Activated CD4-positive, alpha-beta memory T cell treated with anti-CD3 and anti-CD28 coated beads for 36 hours (primary cell): ENCODE measurements around the gene GMNN. TPM values are rescaled to one million over a fixed set of nuclear protein-coding genes. Genes with fewer than 3 reads are reported as not detected.

Source experiments
- CTCF ChIA-PET: fragments of 350-600 bp; sonication (Branson Sonifier 250); formaldehyde crosslinking; loops from one replicate; lab custom pipeline; 2021; ENCODE audit warnings: antibody characterized with exemption, inconsistent platforms; lab: Charles Lee
- POLR2A ChIA-PET: fragments of 350-600 bp; sonication (Branson Sonifier 250); formaldehyde crosslinking; loops from one replicate; lab custom pipeline; 2021; ENCODE audit warnings: antibody characterized with exemption; lab: Charles Lee
- DNase-seq: peaks from one replicate; pipeline ENCODE4 v3.0.0-alpha.2; 2020
- H3K27ac Mint-ChIP-seq: one replicate; pipeline ENCODE4 v1.8.0; 2021; ENCODE audit warnings: mixed read lengths
- H3K27me3 Mint-ChIP-seq: one replicate; pipeline ENCODE4 v1.8.0; 2021; ENCODE audit warnings: mixed read lengths
- H3K36me3 Mint-ChIP-seq: one replicate; pipeline ENCODE4 v1.8.0; 2021; ENCODE audit warnings: mixed read lengths
- H3K4me1 Mint-ChIP-seq: one replicate; pipeline ENCODE4 v1.8.0; 2021; ENCODE audit warnings: low read depth, mixed read lengths
- H3K4me3 Mint-ChIP-seq: one replicate; pipeline ENCODE4 v1.8.0; 2021; ENCODE audit warnings: mild to moderate bottlenecking, mixed read lengths
- H3K9me3 Mint-ChIP-seq: one replicate; pipeline ENCODE4 v1.8.0; 2021; ENCODE audit warnings: mixed read lengths
- intact Hi-C: fragments of 100-400 bp; cut with micrococcal nuclease; formaldehyde crosslinking; loops from one replicate; pipeline ENCODE4 v1.15.1; 2023
- total RNA-seq, 2 experiments: library from RNA; stranded (reverse); gene quantifications; one replicate each; pipeline ENCODE4 v1.2.3, GENCODE V29; 2021

GMNN gene
- total RNA-seq, 2 experiments from 2014 or later = 76.5 to 77.4 TPM

GRCh38 chr6:24780206-24780605 is 5.5 kb downstream of the GMNN start:
- Mint-ChIP-seq H3K36me3 (peaks cover 63% of the 10 kb centered on the region), H3K4me3 (no peak overlapping the region), H3K9me3 (no peaks in the 10 kb centered on the region), H3K27ac (no peak overlapping the region), H3K27me3 (no peaks in the 10 kb centered on the region), H3K4me1 (peaks cover 29% of the 10 kb centered on the region)
- ChIA-PET POLR2A (no interaction called here), CTCF (no interaction called here)
- intact Hi-C loops = no loop called here
- DNase-seq = no peak

DNA sequence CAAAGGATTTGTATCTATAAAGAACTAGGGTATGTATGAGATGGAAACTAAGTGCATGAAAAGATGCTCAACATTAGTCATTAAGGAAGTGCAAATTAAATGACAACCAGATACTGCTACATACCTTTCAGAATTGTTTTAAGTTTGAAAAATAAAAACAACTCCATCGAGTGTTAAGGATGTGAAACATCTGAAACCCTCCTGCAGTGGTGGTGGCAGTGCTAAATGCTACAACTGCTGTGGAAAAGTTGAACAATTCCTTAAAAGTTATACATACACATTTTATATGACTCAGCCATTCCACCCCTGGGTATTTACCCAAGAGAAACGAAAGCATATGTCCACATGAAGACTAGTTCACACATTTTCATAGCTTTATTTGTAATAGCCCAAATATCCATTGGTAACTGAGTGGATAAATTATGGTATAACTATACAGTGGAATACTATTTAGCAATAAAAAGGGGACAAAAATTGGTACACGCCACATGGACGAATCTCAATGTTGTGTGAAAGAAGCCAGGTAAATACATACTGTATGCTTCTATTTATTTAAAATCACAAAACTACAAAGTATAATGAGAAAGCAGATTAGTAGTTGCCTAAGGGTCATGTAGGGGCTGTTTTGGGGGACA is 13.4 kb downstream of the GMNN start:
- CTCF ChIA-PET = interaction anchor here (1.1 to 2.9 kb wide), 3 partner anchors 41 to 283 kb away, joined by 3 to 8 read pairs (median 3); no protein-coding TSS in a partner anchor
- intact Hi-C loops = no loop called here
- no peak overlapping the region for H3K4me3 Mint-ChIP-seq
- POLR2A ChIA-PET = interaction anchor here (1.4 to 1.5 kb wide), 2 partner anchors 13 to 66 kb away, joined by 3 read pairs; no protein-coding TSS in a partner anchor
- no peak overlapping the region for H3K27ac Mint-ChIP-seq
- H3K27me3 Mint-ChIP-seq = no peaks in the 10 kb centered on the region
- H3K4me1 Mint-ChIP-seq = peaks cover 19% of the 10 kb centered on the region
- peak; percentile 31 for DNase-seq
- no peaks in the 10 kb centered on the region for H3K9me3 Mint-ChIP-seq
- peaks cover 40% of the 10 kb centered on the region for H3K36me3 Mint-ChIP-seq

DNA sequence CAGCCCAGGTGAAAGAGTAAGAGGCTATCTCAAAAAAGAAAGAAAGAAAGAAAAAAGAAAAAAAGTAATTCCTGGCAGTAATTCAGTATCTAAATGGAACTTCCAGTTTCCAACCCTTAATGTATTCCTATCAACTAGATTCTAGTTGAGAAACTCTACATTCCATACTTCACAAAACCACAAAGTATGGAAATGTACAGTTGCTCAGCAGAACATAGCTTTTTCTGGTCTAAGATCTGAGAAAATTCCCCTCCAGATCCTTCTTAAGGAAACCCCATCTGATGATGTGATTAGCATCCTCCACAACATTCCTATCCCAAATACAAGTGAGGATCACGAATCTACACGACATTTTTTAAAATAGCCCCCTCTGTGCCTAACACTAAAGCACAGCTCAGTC is 20.4 kb downstream of the GMNN start:
- intact Hi-C loops = no loop called here
- Mint-ChIP-seq H3K36me3 (no peaks in the 10 kb centered on the region), H3K4me3 (no peak overlapping the region), H3K4me1 (peaks cover 18% of the 10 kb centered on the region), H3K27ac (no peak overlapping the region), H3K9me3 (no peaks in the 10 kb centered on the region), H3K27me3 (no peaks in the 10 kb centered on the region)
- ChIA-PET CTCF (interaction anchor here (0.7 kb wide), 1 partner anchor 239 kb away, joined by 3 read pairs; no protein-coding TSS in a partner anchor), POLR2A (no interaction called here)
- DNase-seq = no peak

DNA sequence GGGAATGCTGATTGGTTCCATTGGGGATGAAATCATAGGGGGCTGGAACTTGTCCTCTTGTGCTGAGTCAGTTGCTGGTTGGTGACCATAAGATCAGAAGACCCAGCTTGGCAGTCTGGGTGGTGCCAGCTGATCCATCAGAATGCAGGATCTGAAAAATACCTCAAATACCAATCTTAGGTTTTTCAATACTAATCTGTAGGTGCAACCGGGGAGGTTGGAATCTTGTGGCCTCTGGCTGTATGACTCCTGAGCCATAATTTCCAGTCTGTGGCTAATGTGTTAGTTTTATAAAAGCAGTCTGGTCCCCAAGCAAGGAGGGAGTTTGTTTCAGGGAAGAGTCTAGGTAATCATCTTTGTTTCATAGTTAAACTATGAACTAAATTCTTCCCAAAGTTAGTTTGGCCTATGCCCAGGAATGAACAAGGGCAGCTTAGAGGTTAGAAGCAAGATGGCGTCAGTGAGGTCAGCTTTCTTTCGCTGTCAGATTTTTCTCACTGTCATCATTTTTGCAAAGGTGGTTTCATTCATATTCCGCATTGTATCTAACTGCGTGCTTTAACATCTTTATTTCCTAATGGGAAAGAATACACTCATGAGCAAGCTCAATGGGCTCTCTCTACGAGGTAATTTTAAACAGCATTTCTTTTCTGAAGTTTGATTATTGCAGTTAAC is 22.0 kb downstream of the GMNN start:
- ChIA-PET CTCF (interaction anchor here (0.7 to 1.7 kb wide), 3 partner anchors 218 to 274 kb away, joined by 4 to 6 read pairs (median 4); no protein-coding TSS in a partner anchor), POLR2A (interaction anchor here (0.6 kb wide), 1 partner anchor 10 kb away, joined by 3 read pairs; no protein-coding TSS in a partner anchor)
- DNase-seq = peak; percentile 20
- H3K4me1 Mint-ChIP-seq = peaks cover 18% of the 10 kb centered on the region
- no peak overlapping the region for H3K4me3 Mint-ChIP-seq
- H3K9me3 Mint-ChIP-seq = no peaks in the 10 kb centered on the region
- H3K36me3 Mint-ChIP-seq = peaks cover 2% of the 10 kb centered on the region
- no peak overlapping the region for H3K27ac Mint-ChIP-seq
- intact Hi-C loops = no loop called here
- H3K27me3 Mint-ChIP-seq = no peaks in the 10 kb centered on the region

DNA sequence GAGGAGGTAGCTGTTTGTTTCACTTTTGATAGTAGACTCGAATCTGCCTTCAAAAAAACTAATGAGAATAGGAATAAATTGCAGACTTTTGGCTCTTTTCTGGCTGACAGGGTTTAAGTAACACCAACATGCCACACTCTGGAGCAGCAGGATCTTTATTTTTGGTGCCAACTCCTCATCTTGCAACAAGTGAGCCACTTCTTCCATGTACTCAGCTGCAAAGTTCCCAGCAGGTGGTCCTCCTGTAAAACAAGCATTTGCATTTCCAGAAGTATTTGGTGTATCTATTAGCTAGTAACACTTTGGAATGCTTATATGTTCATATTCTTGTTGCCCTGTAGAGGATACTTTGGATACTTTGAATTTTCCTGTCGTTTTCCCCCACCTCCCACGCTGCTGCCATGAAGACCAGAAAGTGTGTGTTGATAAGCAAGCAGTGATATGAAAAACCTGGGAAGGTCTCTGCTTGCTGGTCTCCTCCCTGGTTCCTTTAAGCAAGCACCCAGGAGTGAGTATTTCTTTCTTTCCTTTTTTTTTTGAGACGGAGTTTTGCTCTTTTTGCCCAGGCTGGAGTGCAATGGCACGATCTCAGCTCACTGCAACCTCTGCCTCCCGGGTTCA is 23.0 kb downstream of the GMNN start:
- H3K27ac Mint-ChIP-seq = no peak overlapping the region
- no peak for DNase-seq
- ChIA-PET CTCF (interaction anchor here (0.8 to 1.7 kb wide), 3 partner anchors 220 to 426 kb away, joined by 3 to 6 read pairs (median 4); no protein-coding TSS in a partner anchor), POLR2A (interaction anchor here (0.6 kb wide), 2 partner anchors 11 to 79 kb away, joined by 3 read pairs; partner anchors contain the start of gene C6orf62)
- peaks cover 2% of the 10 kb centered on the region for H3K36me3 Mint-ChIP-seq
- H3K4me1 Mint-ChIP-seq = peaks cover 18% of the 10 kb centered on the region
- intact Hi-C loops = no loop called here
- no peaks in the 10 kb centered on the region for H3K9me3 Mint-ChIP-seq
- H3K4me3 Mint-ChIP-seq = no peak overlapping the region
- no peaks in the 10 kb centered on the region for H3K27me3 Mint-ChIP-seq

- POLR2A ChIA-PET = interaction anchor here (1.3 kb wide), 1 partner anchor 12 kb away, joined by 5 read pairs; no protein-coding TSS in a partner anchor
- no peak within 1 kb of the TSS for H3K4me3 Mint-ChIP-seq
- CTCF ChIA-PET = interaction anchor here (0.8 kb wide), 1 partner anchor 425 kb away, joined by 3 read pairs; no protein-coding TSS in a partner anchor
Observed at GRCh38 chr6:24798740-24799540, 24.2 kb downstream of the GMNN start, which contains the start of gene ARMH2. Gene ARMH2, minus strand, starts transcription at chr6:24798917. Its CDS starts 60 bp downstream, at chr6:24798857.

DNA sequence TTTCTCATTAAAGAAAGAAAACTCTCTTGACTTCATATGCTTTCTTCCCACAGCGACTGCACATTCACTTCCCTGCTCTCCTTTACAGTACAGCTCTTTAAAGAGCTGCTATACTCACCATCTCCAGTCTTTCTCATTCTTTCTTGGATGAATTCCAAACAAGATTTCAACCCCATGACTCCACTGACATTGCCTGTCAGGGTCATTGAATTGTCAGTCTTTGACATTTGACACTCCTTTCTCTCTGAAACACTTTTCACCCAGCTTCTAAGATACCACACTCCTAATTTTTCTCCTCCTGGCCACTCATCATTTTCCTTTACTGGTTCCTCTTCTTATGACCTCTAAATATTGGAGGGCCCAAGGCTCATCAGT is 24.8 kb downstream of the GMNN start:
- ChIA-PET POLR2A (interaction anchor here (1.3 kb wide), 1 partner anchor 13 kb away, joined by 5 read pairs; no protein-coding TSS in a partner anchor), CTCF (no interaction called here)
- Mint-ChIP-seq H3K4me3 (no peak overlapping the region), H3K27me3 (no peaks in the 10 kb centered on the region), H3K27ac (no peak overlapping the region), H3K36me3 (peaks cover 2% of the 10 kb centered on the region), H3K4me1 (peaks cover 18% of the 10 kb centered on the region), H3K9me3 (no peaks in the 10 kb centered on the region)
- intact Hi-C loops = no loop called here
- DNase-seq = no peak

More at GRCh38 chr6:24798740-24799540, 24.2 kb downstream of the GMNN start, which contains the start of gene ARMH2:
- peaks cover 2% of the 10 kb centered on the region for H3K36me3 Mint-ChIP-seq
- no peaks in the 10 kb centered on the region for H3K9me3 Mint-ChIP-seq
- peaks cover 18% of the 10 kb centered on the region for H3K4me1 Mint-ChIP-seq
- no peak within 1 kb of the TSS for H3K27ac Mint-ChIP-seq
- intact Hi-C loops = no loop called here
- no peak for DNase-seq
- H3K27me3 Mint-ChIP-seq = no peaks in the 10 kb centered on the region

- ChIA-PET POLR2A (no interaction called here), CTCF (interaction anchor here (1.2 kb wide), 1 partner anchor 53 kb away, joined by 3 read pairs; no protein-coding TSS in a partner anchor)
- Mint-ChIP-seq H3K4me3 (no peak overlapping the region), H3K27ac (no peak overlapping the region), H3K27me3 (no peaks in the 10 kb centered on the region), H3K9me3 (no peaks in the 10 kb centered on the region), H3K4me1 (peaks cover 8% of the 10 kb centered on the region), H3K36me3 (peaks cover 7% of the 10 kb centered on the region)
- DNase-seq = no peak
- intact Hi-C loops = no loop called here
Observed at GRCh38 chr6:24802271-24803059, 27.7 kb downstream of the GMNN start.

DNA sequence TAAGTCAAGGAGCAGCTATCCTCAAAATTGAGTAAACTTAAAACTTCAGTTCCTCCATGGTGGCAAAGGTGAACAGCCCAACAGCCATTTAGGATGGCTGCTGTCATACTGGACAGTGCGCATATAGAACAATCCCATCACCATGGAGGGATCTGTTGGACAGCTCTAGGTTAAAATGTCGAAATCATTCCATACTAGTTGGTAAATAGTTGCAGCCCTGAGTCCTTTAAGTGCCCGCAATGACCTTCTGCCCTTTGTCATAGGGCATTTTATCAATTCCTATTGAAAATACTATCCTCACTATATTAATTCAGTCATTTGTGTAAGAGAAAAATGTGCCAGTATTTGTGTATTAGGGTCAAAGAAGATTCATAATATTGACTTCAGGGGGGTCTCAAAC is 32.8 kb downstream of the GMNN start:
- Mint-ChIP-seq H3K27ac (peak overlapping the region; percentile 59), H3K27me3 (no peaks in the 10 kb centered on the region), H3K36me3 (peaks cover 19% of the 10 kb centered on the region), H3K4me1 (no peaks in the 10 kb centered on the region), H3K9me3 (no peaks in the 10 kb centered on the region), H3K4me3 (no peak overlapping the region)
- intact Hi-C loops = no loop called here
- ChIA-PET CTCF (interaction anchor here (1.8 kb wide), 1 partner anchor 263 kb away, joined by 6 read pairs; no protein-coding TSS in a partner anchor), POLR2A (interaction anchor here (0.6 kb wide), 1 partner anchor 70 kb away, joined by 3 read pairs; no protein-coding TSS in a partner anchor)
- DNase-seq = no peak

DNA sequence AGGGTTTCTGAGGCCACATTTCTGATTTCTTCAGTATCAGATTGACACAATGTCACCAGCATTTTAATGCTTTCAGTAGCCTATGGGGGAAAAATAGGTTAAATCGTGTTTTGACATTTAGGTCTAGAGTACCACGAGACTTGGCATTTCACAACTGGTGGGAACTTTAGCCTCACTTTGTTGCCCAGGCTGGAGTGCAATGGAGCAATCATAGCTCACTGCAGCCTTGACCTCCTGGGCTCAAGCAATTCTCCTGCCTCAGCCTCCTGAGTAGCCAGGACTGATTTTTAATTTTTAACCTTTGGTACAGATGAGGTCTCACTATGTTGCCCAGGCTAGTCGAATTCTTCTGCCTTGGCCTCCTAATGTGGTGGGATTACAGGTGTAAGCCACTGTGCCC is 35.0 kb downstream of the GMNN start:
- Mint-ChIP-seq H3K9me3 (no peaks in the 10 kb centered on the region), H3K27ac (peak overlapping the region; percentile 8), H3K36me3 (peaks cover 19% of the 10 kb centered on the region), H3K4me3 (no peak overlapping the region), H3K27me3 (no peaks in the 10 kb centered on the region), H3K4me1 (no peaks in the 10 kb centered on the region)
- DNase-seq = no peak
- CTCF ChIA-PET = no interaction called here
- intact Hi-C loops = no loop called here
- POLR2A ChIA-PET = interaction anchor here (0.8 kb wide), 1 partner anchor 9 kb away, joined by 3 read pairs; no protein-coding TSS in a partner anchor
